WTC11 (cell line): ENCODE measurements around the gene PARP12. TPM values are rescaled to one million over a fixed set of nuclear protein-coding genes. Genes with fewer than 3 reads are reported as not detected.

Experiments used
- ATAC-seq: fragments of 200-7000 bp; cut with Tn5 transposase; 2 replicates; pipeline ENCODE4 v1.10.0; 2021; ENCODE audit warnings: mild to moderate bottlenecking, moderate library complexity
- CTCF ChIA-PET: fragments of 300-600 bp; sonication (Branson Sonifier 250); formaldehyde crosslinking; loops from one replicate; lab custom pipeline; 2021; ENCODE audit warnings: antibody characterized with exemption; lab: Charles Lee
- POLR2A ChIA-PET: fragments of 350-600 bp; sonication (Branson Sonifier 250); formaldehyde crosslinking; loops from one replicate; lab custom pipeline; 2021; ENCODE audit warnings: antibody characterized with exemption; lab: Charles Lee
- DNase-seq: peaks from one replicate; pipeline ENCODE4 v3.0.0; 2021; ENCODE audit warnings: low spot score
- H3K27ac Mint-ChIP-seq: 2 replicates; pipeline ENCODE4 v1.8.0; 2021; ENCODE audit warnings: mixed read lengths
- H3K27me3 Mint-ChIP-seq: 2 replicates; pipeline ENCODE4 v1.8.0; 2021; ENCODE audit warnings: low read depth, mild to moderate bottlenecking, moderate library complexity, mixed read lengths
- H3K36me3 Mint-ChIP-seq: 2 replicates; pipeline ENCODE4 v1.8.0; 2021; ENCODE audit warnings: mixed read lengths
- H3K4me1 Mint-ChIP-seq: 2 replicates; pipeline ENCODE4 v1.8.0; 2022; ENCODE audit warnings: mixed read lengths
- H3K4me3 Mint-ChIP-seq: 2 replicates; pipeline ENCODE4 v1.8.0; 2021; ENCODE audit warnings: mild to moderate bottlenecking, moderate library complexity, mixed read lengths
- H3K9me3 Mint-ChIP-seq: 2 replicates; pipeline ENCODE4 v1.8.0; 2021; ENCODE audit warnings: mixed read lengths
- AR ChIP-seq: fragments of 250-450 bp; sonication (Bioruptor Pico); IDR thresholded peaks from 2 replicates; pipeline ENCODE4 v1.9.0; 2021; ENCODE audit warnings: mild to moderate bottlenecking
- CDX4 ChIP-seq: fragments of 250-450 bp; sonication (Bioruptor Pico); IDR thresholded peaks from 2 replicates; pipeline ENCODE4 v1.9.0; 2021; ENCODE audit warnings: moderate library complexity, mild to moderate bottlenecking, inconsistent platforms, borderline replicate concordance
- CREB1 ChIP-seq: sonication (generic); formaldehyde crosslinking; IDR thresholded peaks from 2 replicates; pipeline ENCODE4 v1.8.0; 2023; ENCODE audit warnings: mild to moderate bottlenecking, missing genetic modification reagents
- E2F4 ChIP-seq: sonication (generic); formaldehyde crosslinking; IDR thresholded peaks from 2 replicates; pipeline ENCODE4 v1.8.1; 2022; ENCODE audit warnings: low read depth, mild to moderate bottlenecking, moderate library complexity, missing genetic modification reagents, borderline replicate concordance
- EMX1 ChIP-seq: fragments of 250-450 bp; sonication (Bioruptor Pico); IDR thresholded peaks from 2 replicates; pipeline ENCODE4 v1.8.0; 2021; ENCODE audit warnings: mild to moderate bottlenecking
- ERG ChIP-seq: fragments of 250-450 bp; sonication (Bioruptor Pico); IDR thresholded peaks from 2 replicates; pipeline ENCODE4 v1.8.0; 2021; ENCODE audit warnings: mild to moderate bottlenecking
- GABPB1 ChIP-seq: sonication (generic); formaldehyde crosslinking; IDR thresholded peaks from 2 replicates; pipeline ENCODE4 v1.8.1; 2023; ENCODE audit warnings: mild to moderate bottlenecking, missing genetic modification reagents
- IRF1 ChIP-seq: sonication (generic); formaldehyde crosslinking; IDR thresholded peaks from 2 replicates; pipeline ENCODE4 v1.8.0; 2023; ENCODE audit warnings: missing genetic modification reagents
- JAZF1 ChIP-seq: fragments of 250-450 bp; sonication (Bioruptor Pico); IDR thresholded peaks from 2 replicates; pipeline ENCODE4 v1.9.0; 2021; ENCODE audit warnings: moderate library complexity, mild to moderate bottlenecking, inconsistent platforms
- KAT7 ChIP-seq: sonication (generic); formaldehyde crosslinking; IDR thresholded peaks from 2 replicates; pipeline ENCODE4 v1.8.1; 2023; ENCODE audit warnings: missing genetic modification reagents, mild to moderate bottlenecking, borderline replicate concordance
- MYBL2 ChIP-seq: sonication (generic); formaldehyde crosslinking; IDR thresholded peaks from 2 replicates; pipeline ENCODE4 v1.8.1; 2023; ENCODE audit warnings: mild to moderate bottlenecking, moderate library complexity, missing genetic modification reagents
- OVOL2 ChIP-seq: fragments of 250-450 bp; sonication (Bioruptor Pico); IDR thresholded peaks from 2 replicates; pipeline ENCODE4 v1.9.0; 2021; ENCODE audit warnings: mild to moderate bottlenecking, borderline replicate concordance
- PRDM15 ChIP-seq: sonication (generic); formaldehyde crosslinking; IDR thresholded peaks from 2 replicates; pipeline ENCODE4 v1.8.0; 2022; ENCODE audit warnings: missing genetic modification reagents
- SMAD3 ChIP-seq: sonication (generic); formaldehyde crosslinking; IDR thresholded peaks from 2 replicates; pipeline ENCODE4 v1.8.0; 2022; ENCODE audit warnings: missing genetic modification reagents, mild to moderate bottlenecking, borderline replicate concordance
- SOX15 ChIP-seq: fragments of 250-450 bp; sonication (Bioruptor Pico); IDR thresholded peaks from 2 replicates; pipeline ENCODE4 v1.9.0; 2021; ENCODE audit warnings: mild to moderate bottlenecking
- SP1 ChIP-seq: sonication (generic); formaldehyde crosslinking; conservative IDR thresholded peaks from 2 replicates; pipeline ENCODE4 v1.8.1; 2022; ENCODE audit warnings: missing genetic modification reagents
- TP53 ChIP-seq: sonication (generic); formaldehyde crosslinking; IDR thresholded peaks from 2 replicates; pipeline ENCODE4 v1.8.1; 2023; ENCODE audit warnings: mild to moderate bottlenecking, missing genetic modification reagents
- ZNF138 ChIP-seq: sonication (generic); formaldehyde crosslinking; conservative IDR thresholded peaks from 2 replicates; pipeline ENCODE4 v1.8.1; 2022; ENCODE audit warnings: mild to moderate bottlenecking, moderate library complexity, missing genetic modification reagents
- ZNF416 ChIP-seq: fragments of 250-450 bp; sonication (Bioruptor Pico); IDR thresholded peaks from 2 replicates; pipeline ENCODE4 v1.9.0; 2021; ENCODE audit warnings: mild to moderate bottlenecking, inconsistent platforms
- total RNA-seq: library from RNA; stranded (reverse); gene quantifications from 3 replicates; pipeline ENCODE4 v1.2.3, GENCODE V29; 2021

The PARP12 gene
- total RNA-seq, 1 experiment from 2014 or later = 9.1 TPM

GRCh38 chr7:140008755-140009610, 53.8 kb downstream of the PARP12 start (continued):
- no peak for TF ChIP-seq CDX4 (CRISPR knock-in tag)
- TF ChIP-seq MYBL2 (CRISPR knock-in tag) = no peak
- TF ChIP-seq SOX15 (CRISPR knock-in tag) = no peak
- no peak for TF ChIP-seq EMX1 (CRISPR knock-in tag)
- no peak for TF ChIP-seq E2F4 (CRISPR knock-in tag)
- no peak for TF ChIP-seq SMAD3 (CRISPR knock-in tag)

GRCh38 chr7:140007051-140007690, 55.6 kb downstream of the PARP12 start:
- CTCF ChIA-PET = interaction anchor here (1.1 to 2.1 kb wide), 5 partner anchors 14 to 405 kb away, joined by 3 to 20 read pairs (median 6); no protein-coding TSS in a partner anchor
- DNase-seq (no peak), ATAC-seq (no peak)
- H3K4me3 Mint-ChIP-seq = no peak overlapping the region
- H3K36me3 Mint-ChIP-seq = no peaks in the 10 kb centered on the region
- no peaks in the 10 kb centered on the region; the same call in 1 of the 2 replicates for H3K27me3 Mint-ChIP-seq
- POLR2A ChIA-PET = no interaction called here
- H3K4me1 Mint-ChIP-seq = peaks cover 31% of the 10 kb centered on the region
- H3K27ac Mint-ChIP-seq = no peak overlapping the region
- H3K9me3 Mint-ChIP-seq = no peaks in the 10 kb centered on the region
- no peak for TF ChIP-seq EMX1 (CRISPR knock-in tag)
- TF ChIP-seq KAT7 = no peak
- no peak for TF ChIP-seq ZNF138 (CRISPR knock-in tag)
- TF ChIP-seq TP53 (CRISPR knock-in tag) = no peak
- TF ChIP-seq SP1 (CRISPR knock-in tag) = no peak
- TF ChIP-seq AR (CRISPR knock-in tag) = no peak
- TF ChIP-seq GABPB1 = no peak
- TF ChIP-seq IRF1 = no peak
- no peak for TF ChIP-seq JAZF1

- ChIA-PET POLR2A (interaction anchor here (1.3 kb wide), 1 partner anchor 377 kb away, joined by 3 read pairs; no protein-coding TSS in a partner anchor), CTCF (interaction anchor here (1.0 to 6.7 kb wide), 22 partner anchors 10 to 499 kb away, joined by 3 to 72 read pairs (median 6); partner anchors contain the start of gene PARP12)
- H3K27ac Mint-ChIP-seq = no peak overlapping the region
- peaks cover 26% of the 10 kb centered on the region for H3K4me1 Mint-ChIP-seq
- no peaks in the 10 kb centered on the region for H3K36me3 Mint-ChIP-seq
- H3K4me3 Mint-ChIP-seq = no peak overlapping the region
- H3K27me3 Mint-ChIP-seq = no peaks in the 10 kb centered on the region; the same call in 1 of the 2 replicates
- ATAC-seq = no peak
- DNase-seq = no peak
- H3K9me3 Mint-ChIP-seq = no peaks in the 10 kb centered on the region
- TF ChIP-seq CREB1 (CRISPR knock-in tag) (no peak), PRDM15 (CRISPR knock-in tag) (no peak), ERG (no peak), OVOL2 (CRISPR knock-in tag) (no peak), KAT7 (no peak), E2F4 (CRISPR knock-in tag) (no peak), ZNF416 (no peak)
These were observed 56.2 kb downstream of the PARP12 start for GRCh38 chr7:140006600-140006999.
